Hepatic stellate cell (primary cell): ENCODE results near the gene IYD.

Experiments used
- DNase-seq: peaks from one replicate; pipeline ENCODE4 v3.0.0; 2011; ENCODE audit warnings: low spot score

Gene IYD, protein sequence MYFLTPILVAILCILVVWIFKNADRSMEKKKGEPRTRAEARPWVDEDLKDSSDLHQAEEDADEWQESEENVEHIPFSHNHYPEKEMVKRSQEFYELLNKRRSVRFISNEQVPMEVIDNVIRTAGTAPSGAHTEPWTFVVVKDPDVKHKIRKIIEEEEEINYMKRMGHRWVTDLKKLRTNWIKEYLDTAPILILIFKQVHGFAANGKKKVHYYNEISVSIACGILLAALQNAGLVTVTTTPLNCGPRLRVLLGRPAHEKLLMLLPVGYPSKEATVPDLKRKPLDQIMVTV

DNA sequence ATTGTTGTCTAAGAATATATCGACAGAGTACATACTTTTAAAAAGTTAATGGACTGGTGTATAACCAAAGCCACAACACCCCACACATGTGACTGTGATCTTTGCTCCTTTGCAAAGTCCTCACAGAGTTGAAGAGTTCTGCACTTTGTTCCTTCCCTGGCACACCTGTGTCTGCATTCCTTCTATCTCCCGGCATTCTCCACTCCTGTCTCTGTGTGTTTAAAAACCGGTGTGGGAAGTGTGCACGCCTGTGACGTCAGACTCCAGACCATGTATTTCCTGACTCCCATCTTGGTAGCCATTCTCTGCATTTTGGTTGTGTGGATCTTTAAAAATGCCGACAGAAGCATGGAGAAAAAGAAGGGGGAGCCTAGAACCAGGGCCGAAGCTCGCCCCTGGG, at the start of gene IYD:
Gene IYD, plus strand, starts transcription at position 251 of the 400 bp plus-strand sequence. Its CDS starts 20 bp downstream, at position 271.
- DNase-seq: no peak

DNA sequence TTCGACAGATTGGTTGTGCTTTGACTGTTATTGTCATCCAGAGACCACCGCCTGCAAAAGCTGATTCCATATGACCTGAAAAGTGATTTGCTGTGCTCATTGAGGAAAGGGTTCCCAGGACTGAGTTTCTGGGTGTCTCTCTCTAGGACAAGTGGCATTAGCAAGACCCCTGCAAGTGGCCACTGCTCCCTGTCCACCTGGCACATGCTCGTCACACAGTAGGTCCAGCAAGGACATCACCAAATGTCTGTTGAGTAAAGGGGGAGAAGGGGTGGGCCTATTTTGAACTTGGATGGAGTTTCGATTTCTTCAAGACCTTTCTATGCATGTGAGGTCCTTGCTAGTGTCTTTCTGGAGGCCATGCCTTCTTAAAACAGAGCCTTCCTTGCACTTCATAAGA, 48.9 kb upstream of the IYD start:
- DNase-seq: no peak

DNA sequence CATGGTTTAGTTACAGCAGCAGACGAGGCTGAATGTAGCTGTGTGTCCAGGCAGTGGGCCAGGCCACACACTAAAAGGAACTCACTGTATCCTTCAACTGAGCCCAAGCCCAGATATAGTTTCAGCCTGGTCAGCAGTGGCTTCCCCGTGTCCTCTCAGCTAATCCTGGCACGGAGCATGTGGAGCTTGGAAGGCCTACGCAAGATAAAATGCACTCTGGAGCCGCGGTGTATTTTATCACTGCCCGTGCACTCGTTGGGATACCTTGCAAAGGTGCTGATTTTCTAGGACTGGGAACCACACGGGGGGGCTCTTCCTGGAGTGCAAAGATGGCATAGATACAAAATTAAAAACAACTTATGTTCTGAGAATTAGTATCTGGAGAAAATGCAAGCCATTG, 48.4 kb upstream of the IYD start:
- DNase-seq: no peak

DNA sequence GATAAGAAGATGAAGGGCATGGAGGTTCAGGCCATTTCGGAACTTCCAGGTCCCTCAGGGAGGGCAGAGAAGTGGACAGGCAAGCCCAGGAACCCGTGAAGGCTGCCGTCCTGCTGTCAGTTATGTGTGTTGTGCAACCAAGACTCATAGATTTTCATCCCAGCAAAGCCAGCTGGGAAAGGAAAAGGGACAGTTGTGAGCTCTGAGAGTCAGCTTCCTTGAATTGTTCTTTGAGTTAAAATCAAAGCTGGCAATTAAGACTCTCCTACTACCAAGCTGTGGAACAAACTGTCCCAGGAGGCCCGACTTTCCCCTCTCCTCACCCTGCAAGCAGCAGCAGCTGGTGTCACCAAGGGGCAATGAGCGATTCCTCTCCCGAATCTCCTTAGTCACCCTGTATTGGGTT, 46.3 kb upstream of the IYD start:
- no peak for DNase-seq

DNA sequence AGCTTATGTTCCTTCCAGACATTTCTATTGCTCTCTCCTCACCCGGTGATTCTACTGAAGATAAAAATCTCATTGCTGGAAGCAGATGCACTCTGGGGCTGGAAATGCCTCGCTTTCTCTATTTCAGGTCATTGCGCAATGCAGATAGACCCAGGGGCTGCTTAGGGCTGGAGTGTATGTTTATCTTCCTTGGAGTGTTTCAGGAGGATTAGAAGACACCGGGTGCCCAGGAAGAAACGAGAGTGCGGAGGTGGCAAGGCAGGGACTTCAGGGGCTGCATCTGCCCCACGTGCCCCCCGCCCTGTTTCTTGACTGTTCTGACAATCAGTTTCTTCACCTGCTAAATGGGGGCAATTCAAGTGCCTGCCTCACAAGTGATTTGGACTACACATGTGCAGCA, 45.6 kb upstream of the IYD start:
- no peak for DNase-seq

DNA sequence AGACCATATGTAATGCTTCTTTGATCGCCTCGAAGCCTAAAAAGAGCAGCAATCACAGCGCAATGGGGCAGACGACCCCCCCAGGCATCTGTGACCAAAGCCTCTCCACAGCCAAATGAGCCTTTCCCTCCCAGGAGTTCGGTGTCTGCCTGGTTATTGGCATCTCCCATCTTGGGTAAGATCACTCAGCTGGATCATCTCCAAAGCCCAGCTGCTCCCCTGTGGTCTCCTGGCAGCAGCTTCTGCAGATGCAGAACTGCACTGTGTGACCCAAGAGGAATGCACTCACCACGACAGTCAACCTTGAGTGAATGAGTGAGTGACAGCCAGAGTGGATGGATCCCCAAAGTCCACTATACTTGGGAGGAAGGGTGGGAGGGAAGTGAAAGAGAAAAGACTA, 44.8 kb upstream of the IYD start:
- no peak for DNase-seq

DNA sequence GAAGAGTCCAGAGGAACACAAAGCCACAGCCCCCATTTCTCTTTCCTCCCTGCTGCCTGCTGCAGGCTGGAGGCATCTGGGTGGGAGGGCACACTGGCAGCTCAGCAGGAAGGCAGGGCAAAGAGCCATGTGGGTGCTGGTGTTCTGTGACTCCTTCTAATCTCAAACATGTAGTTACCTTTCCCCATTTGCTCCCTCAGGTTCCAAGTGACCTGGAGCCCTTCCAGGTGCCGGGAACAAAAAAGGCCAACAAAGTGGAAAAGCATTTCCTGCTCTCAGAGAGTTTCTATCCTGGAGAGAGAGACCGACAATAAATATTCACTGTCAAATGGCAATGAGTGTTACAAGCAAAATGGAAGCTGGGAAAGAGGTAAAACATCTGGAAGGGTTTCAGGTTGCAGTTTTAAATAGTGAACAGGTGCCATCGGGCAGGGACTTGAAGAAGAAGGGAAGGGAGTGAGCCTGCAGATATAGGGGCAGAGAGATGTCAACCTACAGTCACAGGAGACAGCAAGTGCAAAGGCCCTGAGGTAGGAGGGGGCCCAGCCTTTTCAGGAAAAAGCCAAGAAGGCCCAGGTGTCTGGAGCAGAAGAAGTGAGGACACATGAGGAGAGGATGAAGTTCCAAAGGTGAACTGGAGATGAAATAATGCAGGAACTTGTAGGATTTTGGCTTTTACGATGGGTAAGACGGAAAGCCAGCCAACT, 43.6 kb upstream of the IYD start:
- no peak for DNase-seq

DNA sequence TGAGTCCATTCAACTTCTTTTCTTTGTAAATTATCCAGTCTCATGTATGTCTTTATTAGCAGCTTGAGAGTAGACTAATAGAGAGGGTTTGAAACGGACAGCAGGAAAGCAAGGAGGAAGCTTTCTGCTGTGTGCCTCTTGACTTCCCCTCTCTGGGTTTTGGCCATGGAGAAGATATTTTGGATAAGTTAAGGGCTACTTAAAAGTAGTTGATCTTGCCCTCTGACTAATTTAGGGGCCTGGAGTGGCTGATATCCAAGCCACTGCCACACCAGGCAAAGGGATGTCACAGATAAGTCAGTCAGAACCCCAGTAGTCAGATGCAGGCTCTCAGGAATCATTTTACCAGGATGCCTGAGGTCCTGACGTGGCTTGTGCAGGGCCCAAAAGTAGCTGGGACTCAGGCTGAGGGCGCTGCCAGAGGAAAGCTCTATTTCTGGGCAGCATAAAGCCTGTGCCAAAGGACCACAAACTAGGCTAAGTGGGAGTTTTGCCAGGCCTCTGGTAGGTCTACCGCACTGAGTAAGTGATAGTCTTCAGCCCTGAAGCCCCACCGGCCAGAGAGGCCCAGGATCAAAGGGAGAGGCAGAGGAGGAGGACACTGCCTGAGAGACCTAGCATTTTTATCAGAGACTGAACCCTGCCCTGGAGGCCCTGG, 41.6 kb upstream of the IYD start:
- no peak for DNase-seq

DNA sequence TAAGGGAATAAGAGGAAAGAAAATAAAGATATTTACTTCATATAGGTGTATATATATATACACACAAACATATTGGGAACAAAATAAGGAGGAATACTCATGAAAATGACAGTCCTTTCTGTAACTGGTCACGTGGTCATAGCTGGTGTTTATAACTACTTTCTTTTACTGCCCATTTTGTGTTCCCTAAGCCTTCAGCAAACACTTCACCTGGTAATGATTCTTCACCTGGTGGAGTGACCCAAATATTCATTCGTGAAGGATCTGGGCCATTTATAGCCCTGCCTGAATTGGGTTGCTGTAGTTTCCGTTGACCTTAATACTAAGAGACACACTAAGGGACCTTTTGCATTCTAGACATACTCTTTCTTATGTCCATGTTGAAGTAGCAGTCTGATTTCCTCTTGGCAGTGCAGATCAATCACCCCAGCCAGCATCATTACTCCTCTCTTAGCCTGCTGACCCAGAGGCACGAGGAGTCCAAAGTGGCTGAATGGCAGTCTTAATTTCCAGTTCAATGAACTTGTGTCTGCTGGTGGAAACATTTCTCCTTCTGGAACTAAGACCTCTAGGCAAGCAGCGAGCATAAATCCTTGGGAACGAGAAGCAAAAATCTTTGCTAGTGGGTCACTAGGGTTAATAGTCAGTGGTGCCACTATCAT, 39.9 kb upstream of the IYD start:
- no peak for DNase-seq

DNA sequence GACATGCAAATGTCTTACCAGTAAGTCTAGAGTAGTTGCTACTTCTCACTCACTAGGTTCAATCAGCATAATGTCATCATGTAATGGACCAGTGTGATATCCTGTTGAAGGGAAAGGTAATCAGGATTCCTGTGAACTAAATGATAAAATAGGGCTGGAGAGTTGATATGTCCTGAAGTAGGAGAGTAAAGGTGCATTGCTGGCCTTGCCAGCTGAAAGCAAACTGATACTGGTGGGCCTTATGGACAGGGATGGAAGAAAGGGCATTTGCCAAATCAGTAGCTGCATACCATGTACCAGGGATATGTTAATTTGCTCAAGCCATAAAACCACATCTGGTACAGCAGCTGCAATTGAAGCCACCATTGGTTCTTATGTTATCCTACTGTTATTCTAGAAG, 37.5 kb upstream of the IYD start:
- DNase-seq: no peak

DNA sequence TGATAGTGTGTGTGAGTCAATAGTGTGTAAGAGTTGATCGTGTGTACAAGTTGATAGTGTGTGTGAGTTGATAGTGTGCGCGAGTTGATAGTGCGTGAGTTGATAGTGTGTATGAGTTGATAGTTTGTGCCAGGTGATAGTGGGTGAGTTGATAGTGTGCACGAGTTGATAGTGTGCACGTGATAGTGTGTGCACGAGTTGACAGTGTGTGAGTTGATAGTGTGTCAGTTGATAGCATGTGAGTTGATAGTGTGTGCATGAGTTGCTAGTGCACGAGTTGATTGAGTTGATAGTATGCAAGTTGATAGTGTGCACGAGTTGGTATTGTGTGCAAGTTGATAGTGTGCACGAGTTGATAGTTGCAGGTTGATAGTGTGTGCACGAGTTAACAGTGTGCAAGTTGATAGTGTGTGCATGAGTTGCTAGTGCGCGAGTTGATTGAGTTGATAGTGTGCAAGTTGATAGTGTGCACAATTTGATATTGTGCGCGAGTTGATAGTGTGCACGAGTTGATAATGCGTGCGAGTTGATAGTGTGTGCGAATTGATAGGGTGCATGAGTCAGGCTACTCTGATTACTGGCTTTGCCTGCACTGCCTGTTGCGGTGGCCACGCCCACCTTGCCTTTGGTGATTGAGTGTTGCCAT, 35.8 kb upstream of the IYD start:
- no peak for DNase-seq

DNA sequence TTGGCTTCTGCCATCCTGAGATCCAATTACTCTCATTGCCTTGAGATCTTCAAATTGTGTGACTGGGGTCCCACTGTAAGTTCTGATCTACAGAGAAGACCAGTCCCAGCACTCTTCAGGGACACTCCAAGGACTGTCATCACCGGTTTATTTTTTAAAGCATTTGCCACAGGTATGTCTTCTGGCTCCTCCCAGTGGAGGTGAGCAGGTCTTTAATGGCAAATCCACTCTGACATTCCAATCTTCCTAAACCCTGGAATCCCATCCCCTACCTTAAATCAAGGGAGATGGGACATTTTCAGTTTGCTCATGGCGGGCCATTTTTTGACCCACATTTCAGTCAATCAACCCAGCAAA, 35.2 kb upstream of the IYD start:
- DNase-seq: no peak

DNA sequence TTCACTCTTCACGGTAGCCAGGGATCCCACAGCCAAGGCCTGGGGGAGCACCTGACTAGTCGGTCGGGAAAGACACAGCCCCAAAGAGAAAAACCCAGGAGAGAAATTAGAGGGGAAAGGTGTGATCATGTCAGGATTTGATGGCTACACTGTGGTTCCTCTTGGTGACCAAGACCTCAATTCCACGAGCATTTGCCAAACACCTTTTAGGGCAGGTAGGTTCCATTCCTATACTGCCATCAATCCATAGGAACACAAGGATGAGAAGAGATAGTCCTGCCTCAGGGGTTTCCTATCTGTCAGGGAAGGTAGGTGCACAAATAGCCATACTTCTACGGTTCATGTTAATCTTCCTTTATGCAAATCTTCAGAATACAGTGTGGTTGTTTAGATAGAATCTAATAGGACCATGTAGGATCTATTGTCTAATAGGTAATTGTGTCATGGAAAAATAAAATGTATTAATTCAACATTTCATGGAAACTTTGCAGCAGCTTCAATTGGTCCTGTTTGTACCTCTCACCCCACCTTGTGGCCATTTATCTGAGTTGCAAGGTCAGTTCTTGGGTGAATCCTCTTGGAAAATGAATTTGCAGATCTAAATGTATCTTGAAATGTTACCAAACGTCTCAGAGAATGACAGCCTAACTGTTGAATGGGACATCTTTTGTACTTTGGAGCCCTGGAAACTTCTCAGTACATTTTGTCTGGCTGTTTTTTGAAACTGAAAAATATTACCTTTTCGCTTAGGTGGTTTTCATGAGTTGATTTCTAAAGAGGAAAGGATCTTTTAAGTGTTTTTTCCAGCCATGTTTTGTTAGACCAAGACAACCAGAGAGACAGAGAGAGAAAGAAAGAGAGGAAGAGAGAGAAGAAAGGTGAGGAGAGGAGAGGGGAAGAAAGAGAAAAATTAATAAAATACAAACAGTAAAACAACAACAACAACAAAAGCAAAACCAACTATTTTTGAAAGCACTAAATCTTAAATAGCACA, 33.7 kb upstream of the IYD start:
- DNase-seq: peak; percentile 50

DNA sequence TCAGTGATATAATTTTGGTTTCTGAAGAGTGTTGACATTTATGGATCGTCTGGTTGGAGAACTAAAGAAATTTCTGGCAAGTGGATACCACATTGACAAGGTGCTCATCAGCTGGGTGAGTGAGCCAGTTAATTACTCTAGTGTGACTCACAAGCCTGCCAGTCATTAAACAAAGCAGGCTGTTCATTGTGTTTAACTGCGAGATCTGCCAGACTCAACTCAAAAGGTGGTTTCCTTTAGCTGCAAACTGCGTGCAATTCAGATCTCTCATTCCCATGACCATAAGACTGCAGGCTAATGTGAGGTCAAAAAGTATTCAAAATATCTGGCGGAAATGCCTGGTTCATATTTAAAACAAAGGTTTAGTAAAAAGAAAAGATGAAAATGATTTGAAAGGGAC, 32.5 kb upstream of the IYD start:
- DNase-seq: no peak

DNA sequence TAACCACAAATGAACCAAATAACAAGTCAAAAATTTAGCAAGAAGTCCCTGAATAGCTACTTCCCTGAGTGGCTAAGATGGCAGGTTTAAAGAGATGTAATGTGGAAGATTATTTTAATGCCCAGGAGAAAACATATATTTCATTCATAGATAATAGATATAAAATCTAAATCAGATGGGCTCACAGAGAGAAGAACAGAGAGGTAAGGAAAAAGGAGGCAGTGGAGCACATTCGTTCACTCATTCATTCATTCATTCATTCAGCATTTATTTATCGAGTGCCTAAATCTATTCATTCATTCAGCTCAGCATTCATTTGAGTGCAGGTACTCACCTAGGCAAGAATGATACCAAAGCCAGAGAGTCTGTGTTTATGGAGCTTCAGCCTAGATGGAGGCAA, 32.1 kb upstream of the IYD start:
- no peak for DNase-seq

DNA sequence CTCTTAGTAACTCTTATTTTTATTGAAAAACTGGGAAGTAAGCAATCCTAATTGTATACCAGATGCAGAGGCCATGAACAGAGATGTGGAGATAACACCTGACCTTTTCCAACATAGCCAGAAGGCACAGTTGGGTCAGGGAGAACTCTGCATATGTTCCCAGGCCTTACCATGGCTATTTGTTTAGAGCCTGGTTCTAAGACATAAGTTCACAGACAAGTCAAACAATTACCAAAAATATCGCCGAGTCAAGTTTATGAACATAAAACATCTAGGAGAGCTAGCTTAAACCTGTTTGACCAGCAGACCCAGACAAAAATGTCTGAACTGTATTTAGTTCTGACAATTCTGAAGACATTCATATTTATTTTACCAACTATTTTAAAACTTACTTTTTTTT, 26.7 kb upstream of the IYD start:
- no peak for DNase-seq

DNA sequence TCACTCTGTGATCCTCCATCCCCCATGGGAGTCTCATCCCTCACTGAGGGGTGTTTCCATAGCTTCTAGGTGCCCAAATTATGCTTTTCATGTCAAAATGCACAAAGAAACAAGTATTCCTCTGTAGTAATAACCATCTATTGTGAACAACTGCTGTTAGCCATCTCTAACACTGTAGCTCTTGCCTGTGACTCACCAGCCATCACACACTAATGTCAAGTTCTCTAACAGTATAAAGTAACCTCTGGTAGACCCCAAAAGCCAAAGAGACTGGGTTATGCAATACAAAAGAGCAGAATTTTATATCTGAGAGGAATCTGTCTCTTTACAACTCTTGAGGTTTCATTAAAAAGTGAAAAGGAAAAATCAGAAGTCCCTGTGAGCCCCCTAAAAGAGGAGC, 25.4 kb upstream of the IYD start:
- no peak for DNase-seq

DNA sequence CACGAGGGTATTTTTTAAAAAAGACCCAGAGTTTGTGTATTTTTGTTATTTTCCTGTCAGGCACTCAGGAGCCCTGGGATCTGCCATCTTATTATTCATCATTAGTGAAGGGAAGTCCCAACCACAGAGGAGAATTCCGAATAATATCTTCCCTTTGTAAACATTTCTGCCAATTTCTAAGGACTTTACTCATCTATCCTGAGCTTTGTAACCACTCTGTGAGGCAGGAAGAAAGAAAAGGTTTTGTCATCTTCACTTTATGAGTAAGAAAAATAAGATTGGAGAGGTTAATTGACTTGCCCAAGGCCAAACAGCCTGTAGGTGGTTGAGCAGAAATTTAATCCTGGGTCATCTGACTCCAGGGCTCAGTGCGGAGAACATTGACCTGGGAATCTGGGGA, 23.0 kb upstream of the IYD start:
- no peak for DNase-seq

DNA sequence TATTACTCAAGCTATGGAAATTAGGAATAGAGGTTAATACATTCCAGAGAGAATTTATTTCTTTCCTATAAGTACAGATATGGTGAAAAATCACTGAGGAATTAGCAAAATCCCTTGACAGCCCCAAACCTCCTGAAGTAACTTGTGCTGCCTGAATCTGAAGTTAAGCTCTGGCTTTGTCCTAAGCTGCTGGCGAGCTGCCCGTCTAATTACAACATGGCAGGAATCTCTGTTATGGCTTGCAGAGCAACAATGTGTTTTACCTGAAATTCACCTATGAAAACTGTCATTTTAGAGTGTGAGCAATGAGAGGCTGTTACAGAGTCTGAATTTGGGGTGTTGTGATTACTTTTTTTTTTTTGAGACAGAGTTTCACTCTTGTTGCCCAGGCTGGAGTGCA, 22.5 kb upstream of the IYD start:
- DNase-seq: no peak

DNA sequence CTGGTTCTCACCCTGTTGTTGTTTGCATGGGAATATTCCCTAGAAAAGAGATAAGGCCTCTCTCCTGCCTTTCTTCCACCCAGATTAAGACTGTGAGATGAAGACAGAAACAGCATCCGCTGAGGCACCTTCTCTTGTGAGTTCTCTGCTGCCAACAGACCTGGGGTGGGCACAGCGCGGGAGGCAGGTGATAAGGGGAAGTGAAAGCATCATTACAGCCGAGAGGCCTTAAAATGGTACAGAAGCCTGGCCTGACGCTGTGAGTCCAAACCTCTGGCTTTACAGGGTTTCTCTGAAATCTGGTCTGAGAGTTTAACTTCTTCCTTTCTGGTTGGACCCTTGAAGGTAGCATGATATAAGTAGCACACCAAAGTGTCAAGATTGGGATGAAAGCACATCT, 21.0 kb upstream of the IYD start:
- no peak for DNase-seq

DNA sequence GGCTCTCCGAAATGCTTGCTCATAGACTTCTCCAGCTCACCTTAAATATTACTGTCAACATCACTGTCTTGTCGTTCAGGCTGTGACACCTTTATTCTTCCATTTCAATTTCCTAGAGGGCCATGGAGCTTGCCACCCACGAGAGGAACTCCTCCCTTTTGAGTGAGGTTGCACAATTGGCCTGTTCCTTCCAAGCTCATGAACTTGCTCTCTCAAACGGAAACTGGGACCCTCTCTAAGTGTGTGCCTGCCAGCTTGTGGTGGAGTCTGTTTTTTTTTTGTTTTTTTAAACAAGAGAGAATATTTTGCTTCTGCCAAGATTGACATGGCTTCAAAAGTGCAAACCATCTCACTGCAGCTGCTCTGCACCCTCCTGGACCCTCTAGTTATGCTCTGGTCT, 19.3 kb upstream of the IYD start:
- no peak for DNase-seq
